ENCODE data around the gene TGFBR2.

Gene TGFBR2

GRCh38 chr3:30679045-30679444 lies 72.6 kb downstream of the TGFBR2 start:
- Histone ChIP-seq H3K79me2 (ENCODE audit: insufficient read depth, low read length) (no peaks in the 10 kb centered on the region), H3K4me2 (ENCODE audit: low read depth, low read length, poor library complexity, severe bottlenecking) (no peak overlapping the region)

GRCh38 chr3:30680789-30681648 lies 74.6 kb downstream of the TGFBR2 start:
- H3K36me3 ChIP-seq (ENCODE audit: low read length) = peaks cover 12% of the 10 kb centered on the region
- H3K4me2 ChIP-seq (ENCODE audit: low read depth, low read length, poor library complexity, severe bottlenecking) = no peak overlapping the region
- no peaks in the 10 kb centered on the region for H4K20me1 ChIP-seq (ENCODE audit: low read depth, low read length)
- H3K27me3 ChIP-seq (ENCODE audit: low read length) = no peaks in the 10 kb centered on the region
- no peak overlapping the region for H3K27ac ChIP-seq (ENCODE audit: low read depth, low read length)
- H2AFZ ChIP-seq (ENCODE audit: low read depth, low read length, severe bottlenecking) = no peak overlapping the region
- H3K4me3 ChIP-seq (ENCODE audit: insufficient read depth, low read length, poor library complexity, severe bottlenecking) = no peak overlapping the region
- TF ChIP-seq EZH2phosphoT487 (conservative IDR thresholded peaks at IDR 0.05; ENCODE audit: low read length) (no peak), CTCF (IDR thresholded peaks at IDR 0.05; ENCODE audit: insufficient read depth, low read length, poor library complexity, severe bottlenecking) (no peak)
- H3K79me2 ChIP-seq (ENCODE audit: insufficient read depth, low read length) = no peaks in the 10 kb centered on the region
- no peaks in the 10 kb centered on the region for H3K9me3 ChIP-seq (ENCODE audit: insufficient read depth, low read length)
- H3F3A ChIP-seq (ENCODE audit: insufficient read depth) = no peaks in the 10 kb centered on the region
- H3K9ac ChIP-seq (ENCODE audit: low read length) = no peak overlapping the region
- H3K9me2 ChIP-seq (replicated peaks; ENCODE audit: insufficient read depth, low read length) = no peaks in the 10 kb centered on the region

More at GRCh38 chr3:30679045-30679444, 72.6 kb downstream of the TGFBR2 start:
- Histone ChIP-seq H3K4me3 (ENCODE audit: insufficient read depth, low read length, poor library complexity, severe bottlenecking) (no peak overlapping the region), H3K9ac (ENCODE audit: low read length) (no peak overlapping the region), H3K27ac (ENCODE audit: low read depth, low read length) (no peak overlapping the region), H4K20me1 (ENCODE audit: low read depth, low read length) (no peaks in the 10 kb centered on the region), H3F3A (ENCODE audit: insufficient read depth) (no peaks in the 10 kb centered on the region), H3K9me3 (ENCODE audit: insufficient read depth, low read length) (no peaks in the 10 kb centered on the region), H2AFZ (ENCODE audit: low read depth, low read length, severe bottlenecking) (no peak overlapping the region), H3K9me2 (replicated peaks; ENCODE audit: insufficient read depth, low read length) (no peaks in the 10 kb centered on the region), H3K27me3 (ENCODE audit: low read length) (no peaks in the 10 kb centered on the region), H3K36me3 (ENCODE audit: low read length) (peaks cover 18% of the 10 kb centered on the region)
- TF ChIP-seq CTCF (IDR thresholded peaks at IDR 0.05; ENCODE audit: insufficient read depth, low read length, poor library complexity, severe bottlenecking) (no peak), EZH2phosphoT487 (conservative IDR thresholded peaks at IDR 0.05; ENCODE audit: low read length) (no peak)

- Histone ChIP-seq H3K27ac (ENCODE audit: low read depth, low read length) (no peak overlapping the region), H3K4me3 (ENCODE audit: insufficient read depth, low read length, poor library complexity, severe bottlenecking) (no peak overlapping the region), H4K20me1 (ENCODE audit: low read depth, low read length) (no peaks in the 10 kb centered on the region), H3K9me3 (ENCODE audit: insufficient read depth, low read length) (no peaks in the 10 kb centered on the region), H3K9ac (ENCODE audit: low read length) (no peak overlapping the region), H2AFZ (ENCODE audit: low read depth, low read length, severe bottlenecking) (no peak overlapping the region), H3K79me2 (ENCODE audit: insufficient read depth, low read length) (no peaks in the 10 kb centered on the region), H3K36me3 (ENCODE audit: low read length) (peaks cover 6% of the 10 kb centered on the region; the same call in 1 of the 2 replicates), H3K9me2 (replicated peaks; ENCODE audit: insufficient read depth, low read length) (no peaks in the 10 kb centered on the region), H3K27me3 (ENCODE audit: low read length) (no peaks in the 10 kb centered on the region), H3K4me2 (ENCODE audit: low read depth, low read length, poor library complexity, severe bottlenecking) (no peak overlapping the region), H3F3A (ENCODE audit: insufficient read depth) (no peaks in the 10 kb centered on the region)
- TF ChIP-seq CTCF (IDR thresholded peaks at IDR 0.05; ENCODE audit: insufficient read depth, low read length, poor library complexity, severe bottlenecking) = no peak
- TF ChIP-seq EZH2phosphoT487 (conservative IDR thresholded peaks at IDR 0.05; ENCODE audit: low read length) = no peak
Observed at GRCh38 chr3:30681649-30682211, 75.3 kb downstream of the TGFBR2 start.

Measured in SU-DHL-6 (cell line).